ENCODE data around the gene DYSF. TPM values are rescaled to one million over a fixed set of nuclear protein-coding genes. Genes with fewer than 3 reads are reported as not detected.

DYSF gene
- polyA plus RNA-seq, 1 donor from 2014 or later: 0.04 TPM

DNA sequence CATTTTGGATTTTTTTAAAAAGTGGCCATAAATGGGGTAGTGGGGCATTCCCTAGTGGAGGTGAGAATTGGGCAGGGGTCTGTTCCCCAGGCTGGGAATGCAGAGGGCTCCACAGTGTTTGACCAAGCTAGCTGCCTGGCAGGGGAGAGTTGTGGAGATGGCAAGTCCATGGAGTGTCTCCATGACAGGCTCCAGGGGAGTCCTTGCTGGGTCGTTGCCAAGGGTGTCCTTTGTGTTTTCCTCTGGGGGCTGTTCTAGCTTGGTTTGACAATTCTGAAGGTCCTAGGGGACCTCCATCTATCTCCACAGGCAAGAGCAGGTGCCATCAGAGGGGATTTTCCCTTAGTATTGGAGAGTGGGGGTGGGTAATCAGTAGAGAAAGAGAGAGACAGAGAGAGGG, 265.3 kb downstream of the DYSF start:
- Histone ChIP-seq H3K4me3 (ENCODE audit: low read length) (no peak overlapping the region), H4K20me1 (ENCODE audit: insufficient read depth) (no peaks in the 10 kb centered on the region), H3K9me3 (ENCODE audit: low read length) (no peaks in the 10 kb centered on the region), H2AFZ (ENCODE audit: low read depth, low read length) (no peak overlapping the region), H3F3A (ENCODE audit: insufficient read depth, low read length, poor library complexity, severe bottlenecking) (no peaks in the 10 kb centered on the region), H3K79me2 (replicated peaks; ENCODE audit: insufficient read depth, low read length) (no peaks in the 10 kb centered on the region), H3K9ac (ENCODE audit: low read length) (no peak overlapping the region), H3K27me3 (ENCODE audit: insufficient read depth, low read depth, low read length) (no peaks in the 10 kb centered on the region), H3K4me2 (ENCODE audit: low read length) (no peak overlapping the region), H3K27ac (ENCODE audit: low read length) (no peak overlapping the region), H3K36me3 (ENCODE audit: insufficient read depth, low read length) (no peaks in the 10 kb centered on the region), H3K9me2 (ENCODE audit: insufficient read depth, low read length) (no peaks in the 10 kb centered on the region)
- TF ChIP-seq RAD21 (conservative IDR thresholded peaks at IDR 0.05) (no peak), MXI1 (conservative IDR thresholded peaks at IDR 0.05; ENCODE audit: poor library complexity, severe bottlenecking) (no peak), EP300 (conservative IDR thresholded peaks at IDR 0.05; ENCODE audit: poor library complexity, severe bottlenecking) (no peak), POLR2AphosphoS5 (IDR thresholded peaks at IDR 0.05) (no peak), TAF1 (IDR thresholded peaks at IDR 0.05; ENCODE audit: low read depth) (no peak)
- TF ChIP-seq, protein P1, sequence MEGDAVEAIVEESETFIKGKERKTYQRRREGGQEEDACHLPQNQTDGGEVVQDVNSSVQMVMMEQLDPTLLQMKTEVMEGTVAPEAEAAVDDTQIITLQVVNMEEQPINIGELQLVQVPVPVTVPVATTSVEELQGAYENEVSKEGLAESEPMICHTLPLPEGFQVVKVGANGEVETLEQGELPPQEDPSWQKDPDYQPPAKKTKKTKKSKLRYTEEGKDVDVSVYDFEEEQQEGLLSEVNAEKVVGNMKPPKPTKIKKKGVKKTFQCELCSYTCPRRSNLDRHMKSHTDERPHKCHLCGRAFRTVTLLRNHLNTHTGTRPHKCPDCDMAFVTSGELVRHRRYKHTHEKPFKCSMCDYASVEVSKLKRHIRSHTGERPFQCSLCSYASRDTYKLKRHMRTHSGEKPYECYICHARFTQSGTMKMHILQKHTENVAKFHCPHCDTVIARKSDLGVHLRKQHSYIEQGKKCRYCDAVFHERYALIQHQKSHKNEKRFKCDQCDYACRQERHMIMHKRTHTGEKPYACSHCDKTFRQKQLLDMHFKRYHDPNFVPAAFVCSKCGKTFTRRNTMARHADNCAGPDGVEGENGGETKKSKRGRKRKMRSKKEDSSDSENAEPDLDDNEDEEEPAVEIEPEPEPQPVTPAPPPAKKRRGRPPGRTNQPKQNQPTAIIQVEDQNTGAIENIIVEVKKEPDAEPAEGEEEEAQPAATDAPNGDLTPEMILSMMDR (IDR thresholded peaks at IDR 0.05; ENCODE audit: poor library complexity, severe bottlenecking): no peak

DNA sequence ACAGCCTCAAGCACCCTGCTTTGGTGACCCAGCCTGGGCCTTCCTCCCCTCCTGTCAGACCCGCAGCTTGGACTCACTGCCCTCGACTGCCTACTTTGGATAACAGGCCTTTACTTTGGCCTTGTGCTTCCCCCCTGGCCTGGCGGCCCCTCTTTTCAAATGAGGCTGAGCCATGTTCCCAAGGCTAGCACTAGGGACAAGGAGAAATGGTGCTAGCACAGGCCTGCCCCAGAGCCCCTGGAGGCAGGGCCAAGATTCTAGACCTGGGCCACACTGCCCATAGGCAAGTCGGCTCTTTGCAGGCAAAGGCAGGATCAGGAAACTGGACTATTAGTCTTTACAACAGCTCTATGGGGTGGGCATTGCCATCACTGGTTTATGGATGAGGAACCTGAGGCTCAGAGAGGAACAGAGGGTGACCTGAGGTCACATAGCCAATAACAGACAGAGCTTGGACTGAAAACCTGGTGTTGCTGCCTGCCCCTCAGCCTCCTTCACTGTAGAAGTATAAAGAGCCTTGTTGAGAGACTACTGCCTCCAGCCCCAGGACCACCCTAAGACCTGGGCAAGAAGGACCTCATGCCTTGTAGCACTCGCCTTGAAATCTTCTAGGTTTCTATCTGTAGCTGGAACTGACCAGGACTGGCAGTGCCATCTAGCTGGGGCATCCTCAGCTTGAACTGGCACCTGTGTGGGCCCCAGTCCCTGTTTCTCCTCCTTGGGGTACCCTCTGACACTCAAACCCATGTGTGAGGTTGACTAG, 266.3 kb downstream of the DYSF start:
- Histone ChIP-seq H4K20me1 (ENCODE audit: insufficient read depth) (no peaks in the 10 kb centered on the region), H3K9me2 (ENCODE audit: insufficient read depth, low read length) (no peaks in the 10 kb centered on the region), H3K9me3 (ENCODE audit: low read length) (no peaks in the 10 kb centered on the region), H2AFZ (ENCODE audit: low read depth, low read length) (no peak overlapping the region), H3F3A (ENCODE audit: insufficient read depth, low read length, poor library complexity, severe bottlenecking) (no peaks in the 10 kb centered on the region), H3K4me2 (ENCODE audit: low read length) (no peak overlapping the region), H3K27me3 (ENCODE audit: insufficient read depth, low read depth, low read length) (no peaks in the 10 kb centered on the region), H3K79me2 (replicated peaks; ENCODE audit: insufficient read depth, low read length) (no peaks in the 10 kb centered on the region), H3K27ac (ENCODE audit: low read length) (no peak overlapping the region), H3K36me3 (ENCODE audit: insufficient read depth, low read length) (no peaks in the 10 kb centered on the region), H3K4me3 (ENCODE audit: low read length) (no peak overlapping the region), H3K9ac (ENCODE audit: low read length) (no peak overlapping the region)
- TF ChIP-seq RAD21 (conservative IDR thresholded peaks at IDR 0.05) (no peak), EP300 (conservative IDR thresholded peaks at IDR 0.05; ENCODE audit: poor library complexity, severe bottlenecking) (no peak), EZH2 (IDR thresholded peaks at IDR 0.05; ENCODE audit: borderline replicate concordance, insufficient read depth, low read length, poor library complexity, severe bottlenecking) (no peak), TAF1 (IDR thresholded peaks at IDR 0.05; ENCODE audit: low read depth) (no peak), MXI1 (conservative IDR thresholded peaks at IDR 0.05; ENCODE audit: poor library complexity, severe bottlenecking) (no peak), POLR2AphosphoS5 (IDR thresholded peaks at IDR 0.05) (no peak), SMC3 (conservative IDR thresholded peaks at IDR 0.05; ENCODE audit: poor library complexity) (no peak)
- TF ChIP-seq, protein P1 (IDR thresholded peaks at IDR 0.05; ENCODE audit: poor library complexity, severe bottlenecking): no peak
- TF ChIP-seq, protein P2, sequence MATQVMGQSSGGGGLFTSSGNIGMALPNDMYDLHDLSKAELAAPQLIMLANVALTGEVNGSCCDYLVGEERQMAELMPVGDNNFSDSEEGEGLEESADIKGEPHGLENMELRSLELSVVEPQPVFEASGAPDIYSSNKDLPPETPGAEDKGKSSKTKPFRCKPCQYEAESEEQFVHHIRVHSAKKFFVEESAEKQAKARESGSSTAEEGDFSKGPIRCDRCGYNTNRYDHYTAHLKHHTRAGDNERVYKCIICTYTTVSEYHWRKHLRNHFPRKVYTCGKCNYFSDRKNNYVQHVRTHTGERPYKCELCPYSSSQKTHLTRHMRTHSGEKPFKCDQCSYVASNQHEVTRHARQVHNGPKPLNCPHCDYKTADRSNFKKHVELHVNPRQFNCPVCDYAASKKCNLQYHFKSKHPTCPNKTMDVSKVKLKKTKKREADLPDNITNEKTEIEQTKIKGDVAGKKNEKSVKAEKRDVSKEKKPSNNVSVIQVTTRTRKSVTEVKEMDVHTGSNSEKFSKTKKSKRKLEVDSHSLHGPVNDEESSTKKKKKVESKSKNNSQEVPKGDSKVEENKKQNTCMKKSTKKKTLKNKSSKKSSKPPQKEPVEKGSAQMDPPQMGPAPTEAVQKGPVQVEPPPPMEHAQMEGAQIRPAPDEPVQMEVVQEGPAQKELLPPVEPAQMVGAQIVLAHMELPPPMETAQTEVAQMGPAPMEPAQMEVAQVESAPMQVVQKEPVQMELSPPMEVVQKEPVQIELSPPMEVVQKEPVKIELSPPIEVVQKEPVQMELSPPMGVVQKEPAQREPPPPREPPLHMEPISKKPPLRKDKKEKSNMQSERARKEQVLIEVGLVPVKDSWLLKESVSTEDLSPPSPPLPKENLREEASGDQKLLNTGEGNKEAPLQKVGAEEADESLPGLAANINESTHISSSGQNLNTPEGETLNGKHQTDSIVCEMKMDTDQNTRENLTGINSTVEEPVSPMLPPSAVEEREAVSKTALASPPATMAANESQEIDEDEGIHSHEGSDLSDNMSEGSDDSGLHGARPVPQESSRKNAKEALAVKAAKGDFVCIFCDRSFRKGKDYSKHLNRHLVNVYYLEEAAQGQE (IDR thresholded peaks at IDR 0.05; ENCODE audit: borderline replicate concordance): no peak

All from neural cell (in vitro differentiated cells).